Thyroid gland (tissue), 4 donors: ENCODE data around the gene STUB1.

Experiments
- CTCF ChIP-seq, 6 experiments: fragments of 200-600 bp in 3 of 6; fragments of 450-650 bp in 3 of 6; sonication (generic) in 3 of 6; IDR thresholded peaks; one replicate each; pipeline ENCODE4 v1.5.1; 2016 to 2019; ENCODE audit warnings: antibody characterized with exemption in 6 of 6, mild to moderate bottlenecking in 2 of 6, inconsistent platforms in 1 of 6, moderate library complexity in 1 of 6
- POLR2A ChIP-seq, 2 donors: fragments of 450-650 bp; IDR thresholded peaks; one replicate each; pipeline ENCODE4 v1.6.1; 2017; ENCODE audit warnings: antibody characterized with exemption in 2 of 2, mild to moderate bottlenecking in 2 of 2, moderate library complexity in 1 of 2

GRCh38 chr16:707062-707538 lies 26.9 kb downstream of the STUB1 start:
- TF ChIP-seq CTCF (IDR thresholded peaks at IDR 0.05) (no peak), POLR2A (IDR thresholded peaks at IDR 0.05) (no peak)
